AG08396 (cell line): Measurements from ENCODE around the gene NOSTRIN.
"Not testable (repeated sequence)": the region's sequence is repeated elsewhere in the genome, so short reads cannot be mapped to it uniquely, and the experiment has no call there.

Source experiments
- DNase-seq: peaks from one replicate; pipeline ENCODE4 v3.0.0; 2012; ENCODE audit warnings: low spot score, mixed read lengths

NOSTRIN gene

GRCh38 chr2:168790226-168790902 is 12.1 kb upstream of the NOSTRIN start:
- no peak for DNase-seq

- DNase-seq, result not testable (repeated sequence)
Measured at GRCh38 chr2:168791140-168791539, 11.3 kb upstream of the NOSTRIN start.

- no peak for DNase-seq
Measured at GRCh38 chr2:168793596-168793995, 8.8 kb upstream of the NOSTRIN start.

- no peak for DNase-seq
Measured at GRCh38 chr2:168794968-168795367, 7.5 kb upstream of the NOSTRIN start.

- DNase-seq, result no peak
Measured at GRCh38 chr2:168796090-168796577, 6.3 kb upstream of the NOSTRIN start.

DNA sequence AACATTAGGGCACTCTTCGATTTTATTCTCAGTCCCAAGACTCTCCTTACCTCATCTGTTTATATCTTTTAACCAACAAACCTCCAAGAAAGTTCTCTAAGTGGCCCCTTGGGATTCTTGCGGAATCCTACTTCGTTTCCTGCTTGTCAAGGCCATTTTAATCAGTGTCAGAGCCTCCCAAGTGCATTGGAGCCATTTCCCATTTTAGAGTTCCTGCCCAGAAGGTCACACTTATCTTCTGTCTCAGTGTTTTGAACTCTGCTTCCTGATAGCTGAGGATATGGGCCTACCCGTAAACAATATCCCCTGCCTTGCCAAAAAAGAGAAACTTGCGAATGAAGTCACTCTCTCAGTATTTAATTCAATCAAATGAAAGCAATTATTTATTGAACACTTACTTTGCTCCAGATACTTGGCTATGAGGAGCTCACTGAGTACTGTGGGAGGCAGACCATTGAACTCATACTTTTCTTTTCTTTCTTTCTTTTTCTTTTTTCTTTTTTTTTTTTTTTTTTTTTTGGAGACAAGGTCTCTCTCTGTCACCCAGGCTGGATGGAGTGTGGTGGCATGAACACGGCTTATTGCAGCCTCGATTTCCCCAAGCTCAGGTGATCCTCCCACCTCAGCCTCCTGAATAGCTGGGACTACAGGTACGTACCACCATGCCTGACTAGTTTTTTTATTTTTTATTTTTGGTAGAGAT is 5.7 kb upstream of the NOSTRIN start:
- DNase-seq, result no peak

DNA sequence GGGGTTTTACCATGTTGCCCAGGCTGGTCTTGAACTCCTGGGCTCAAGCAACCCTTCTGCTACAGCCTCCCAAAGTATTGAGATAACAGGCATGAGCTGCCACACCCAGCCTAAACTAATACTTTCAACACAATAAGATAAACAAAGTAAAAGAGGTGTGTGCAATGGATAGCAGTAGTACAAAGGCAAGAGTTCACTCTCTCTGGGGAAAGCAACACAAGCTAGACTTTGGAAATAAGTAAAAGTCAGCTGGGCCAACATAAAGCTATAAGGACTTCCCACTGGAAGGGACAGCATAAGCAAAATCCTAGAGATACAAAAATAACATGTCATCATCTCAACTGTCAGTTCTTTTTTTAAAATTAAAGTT is 5.2 kb upstream of the NOSTRIN start:
- no peak for DNase-seq

DNA sequence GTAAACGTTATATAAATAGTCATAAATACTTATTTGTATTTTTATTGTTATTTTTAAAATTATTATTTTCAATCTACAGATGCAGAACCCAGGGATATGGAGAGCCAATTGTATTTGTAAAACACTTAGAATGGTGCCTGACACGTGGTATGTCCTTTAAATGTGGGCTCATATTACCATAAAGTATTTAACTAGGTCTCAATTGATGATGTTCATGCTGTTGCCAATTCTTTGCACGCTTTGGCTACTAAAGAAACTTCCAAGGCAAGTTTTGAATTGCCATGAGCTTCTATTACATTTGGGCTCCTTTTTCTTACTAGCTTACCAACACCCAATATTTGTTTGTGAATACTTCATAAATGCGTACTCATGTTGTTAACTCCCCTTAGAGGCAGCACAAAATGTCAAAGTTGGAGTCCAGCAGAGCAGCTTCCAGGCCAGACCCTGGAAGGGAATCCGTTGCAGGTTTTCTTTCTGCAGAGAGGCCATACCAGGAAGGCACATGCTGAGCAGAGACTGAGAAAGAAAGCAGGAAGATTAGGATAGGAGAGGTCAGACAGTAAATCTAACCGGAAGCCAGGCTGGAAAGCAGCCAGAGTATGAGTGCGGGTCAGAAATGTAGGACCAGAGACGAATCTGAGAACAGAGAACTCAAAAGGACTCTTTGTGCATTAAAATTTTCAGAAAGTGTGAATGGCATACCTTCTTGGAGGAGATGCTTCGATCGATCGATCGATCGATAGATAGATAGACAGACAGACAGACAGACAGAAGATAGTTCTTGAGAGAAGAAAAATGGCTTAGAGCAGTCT is 4.2 kb upstream of the NOSTRIN start:
- no peak for DNase-seq

DNA sequence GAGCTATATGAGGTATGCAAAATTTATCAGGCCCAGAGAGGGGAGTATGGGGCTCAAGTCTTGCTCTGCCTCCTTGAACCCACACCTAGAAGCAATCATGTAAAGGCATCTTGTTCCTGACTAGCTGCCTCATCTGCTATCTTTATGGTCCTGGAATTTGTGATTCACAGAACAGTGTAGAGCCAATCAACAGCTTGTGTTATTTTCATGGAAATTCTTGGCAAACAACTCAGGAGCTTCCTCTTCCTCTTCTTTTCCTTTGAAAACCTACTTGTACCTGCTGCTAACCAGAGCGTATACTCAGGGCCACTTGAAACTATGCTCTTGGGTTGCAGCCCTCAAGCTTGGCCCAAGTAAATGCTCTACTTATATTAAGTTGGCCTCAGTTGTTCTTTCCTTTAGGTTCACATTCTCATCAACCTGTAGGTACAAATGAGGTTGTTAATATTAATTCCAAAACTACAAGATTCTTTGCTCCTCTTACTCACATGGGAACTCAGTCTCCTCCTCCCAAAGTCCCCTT is 3.5 kb upstream of the NOSTRIN start:
- no peak for DNase-seq

- DNase-seq, result no peak
Measured at GRCh38 chr2:168801471-168801870, 966 bp upstream of the NOSTRIN start.

- DNase-seq, result no peak
Measured at GRCh38 chr2:168802859-168803725, 655 bp downstream of the NOSTRIN start.

DNA sequence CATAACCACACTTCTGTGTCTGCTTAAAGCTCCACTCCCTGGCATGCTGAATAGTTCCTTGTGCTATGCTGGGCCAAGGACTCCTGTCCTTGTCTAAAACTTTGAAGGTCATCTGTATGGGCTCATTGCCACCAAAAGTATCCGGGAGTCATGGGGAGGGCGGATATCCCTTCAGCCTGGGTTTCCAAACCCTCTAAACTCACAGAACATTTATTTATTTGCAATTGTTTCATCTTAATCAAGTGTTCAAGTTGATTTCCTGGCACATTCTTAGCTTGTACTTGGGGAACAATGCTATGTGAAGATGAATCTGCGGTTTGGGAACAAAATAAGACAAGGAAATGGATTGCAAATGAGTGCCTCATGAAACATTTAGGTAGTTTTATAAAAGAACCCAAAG is 1.8 kb downstream of the NOSTRIN start:
- no peak for DNase-seq

DNA sequence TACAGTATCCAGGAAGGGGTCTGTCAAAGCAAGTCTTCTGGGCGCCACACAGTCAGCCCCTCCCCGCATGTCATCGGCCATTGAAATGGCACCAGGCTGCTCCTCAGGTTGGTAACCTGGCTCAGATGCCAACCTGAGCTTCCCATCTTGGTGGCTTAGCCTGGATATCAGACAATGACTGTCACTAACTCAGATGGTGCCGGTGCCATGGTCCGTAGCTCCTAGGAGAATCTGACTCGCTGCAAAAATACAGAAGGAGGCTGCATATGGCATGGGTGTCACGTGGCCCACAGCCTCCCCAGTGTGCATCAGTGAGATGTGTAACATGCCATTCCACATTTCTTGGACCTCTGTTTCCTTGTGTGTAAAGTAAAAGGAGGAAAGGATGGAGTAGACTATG is 3.2 kb downstream of the NOSTRIN start:
- no peak for DNase-seq

- DNase-seq, result no peak
Measured at GRCh38 chr2:168809537-168809936, 7.1 kb downstream of the NOSTRIN start.

DNA sequence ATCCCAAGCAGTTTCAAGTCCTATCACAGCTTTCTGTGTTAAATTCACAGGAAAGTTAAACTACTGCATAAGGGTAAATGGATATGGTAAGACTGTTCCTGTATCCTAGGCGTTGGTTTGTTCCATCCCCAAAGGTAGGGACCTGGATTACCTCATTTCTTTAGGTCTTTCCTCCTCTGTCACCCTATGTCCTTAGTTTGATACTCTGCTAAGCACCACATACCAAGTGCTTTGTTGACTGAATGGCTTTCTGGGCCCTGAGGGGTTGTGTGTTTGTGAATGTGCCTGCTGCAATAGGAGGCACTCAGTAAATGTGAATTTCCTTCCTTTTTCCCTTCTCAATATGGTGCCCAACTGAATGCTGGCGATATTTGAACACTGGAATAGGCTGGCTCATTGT is 7.8 kb downstream of the NOSTRIN start:
- no peak for DNase-seq

- DNase-seq, result no peak
Measured at GRCh38 chr2:168811696-168812095, 9.3 kb downstream of the NOSTRIN start.

DNA sequence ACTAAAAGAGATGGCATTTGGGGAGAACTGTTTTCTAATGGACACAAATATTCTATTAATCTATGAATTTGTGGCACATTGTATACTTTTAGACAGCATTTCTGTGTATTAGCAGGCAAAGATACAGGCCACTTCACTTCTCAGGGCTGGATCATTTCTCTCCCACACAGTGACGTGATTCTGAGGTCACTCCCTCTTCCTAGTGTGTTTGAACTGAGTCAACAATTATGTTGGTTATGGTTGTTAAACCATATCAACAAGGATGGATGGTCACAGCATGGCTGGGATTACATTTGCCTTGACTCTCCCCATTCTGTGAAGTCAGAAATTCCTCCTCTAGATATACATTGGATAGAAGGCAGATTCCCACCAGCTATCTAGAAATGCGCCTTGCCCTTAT is 11.6 kb downstream of the NOSTRIN start:
- no peak for DNase-seq

- no peak for DNase-seq
Measured at GRCh38 chr2:168814939-168815907, 12.8 kb downstream of the NOSTRIN start.

DNA sequence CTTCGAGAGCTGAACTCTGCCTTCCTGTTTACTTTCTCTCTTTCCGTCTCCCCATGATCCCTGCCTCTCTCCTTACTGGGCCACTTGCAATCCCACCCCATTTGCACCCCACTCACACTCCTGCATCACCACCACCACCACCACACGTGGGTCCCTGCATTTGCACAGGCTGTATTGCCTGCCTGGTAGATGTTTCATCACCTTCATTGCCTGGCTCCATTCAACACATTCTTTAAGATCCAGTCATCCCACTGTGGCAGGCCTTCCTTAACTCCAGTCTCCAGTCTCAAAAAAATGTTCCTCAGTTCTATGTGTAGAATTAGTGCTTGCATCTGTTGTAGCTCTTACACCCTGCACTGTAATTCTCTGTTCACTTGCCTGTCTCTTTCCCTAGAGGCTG is 13.9 kb downstream of the NOSTRIN start:
- peak; percentile 76 for DNase-seq

- DNase-seq, result no peak
Measured at GRCh38 chr2:168819050-168819715, 16.7 kb downstream of the NOSTRIN start.
